Hepatocyte (in vitro differentiated cells): ENCODE data around the gene NMU. TPM values are rescaled to one million over a fixed set of nuclear protein-coding genes. Genes with fewer than 3 reads are reported as not detected.
"Not testable (repeated sequence)": the region's sequence is repeated elsewhere in the genome, so short reads cannot be mapped to it uniquely, and the experiment has no call there.

Experiments
- DNase-seq: peaks from one replicate; pipeline ENCODE4 v3.0.0-alpha.2; 2016; ENCODE audit warnings: low spot score
- H2AFZ ChIP-seq: fragments of 200-600 bp; sonication (generic); 2 replicates; pipeline ENCODE4 v1.6.0; 2016; ENCODE audit warnings: antibody characterized with exemption, mild to moderate bottlenecking
- H3K27ac ChIP-seq: fragments of 200-600 bp; sonication (generic); 2 replicates; pipeline ENCODE4 v1.5.1; 2016; ENCODE audit warnings: mild to moderate bottlenecking
- H3K27me3 ChIP-seq: fragments of 200-600 bp; sonication (generic); 2 replicates; pipeline ENCODE4 v1.6.1; 2016
- H3K36me3 ChIP-seq: fragments of 200-600 bp; sonication (generic); replicated peaks from 2 replicates; pipeline ENCODE4 v1.5.1; 2016; ENCODE audit warnings: low read depth; ENCODE audit not compliant: insufficient read depth
- H3K4me1 ChIP-seq: fragments of 200-600 bp; sonication (generic); 2 replicates; pipeline ENCODE4 v1.5.1; 2016; ENCODE audit warnings: mild to moderate bottlenecking, moderate library complexity; ENCODE audit not compliant: insufficient read depth
- H3K4me2 ChIP-seq: fragments of 200-600 bp; sonication (generic); 2 replicates; pipeline ENCODE4 v1.6.0; 2016
- H3K4me3 ChIP-seq: fragments of 200-600 bp; sonication (generic); 2 replicates; pipeline ENCODE4 v1.5.1; 2016; ENCODE audit warnings: mild to moderate bottlenecking
- H3K79me2 ChIP-seq: fragments of 200-600 bp; sonication (generic); 2 replicates; pipeline ENCODE4 v1.6.0; 2017; ENCODE audit warnings: mild to moderate bottlenecking
- H3K9me2 ChIP-seq: fragments of 200-600 bp; sonication (generic); replicated peaks from 2 replicates; pipeline ENCODE4 v1.6.0; 2017; ENCODE audit warnings: mild to moderate bottlenecking; ENCODE audit not compliant: insufficient read depth
- H3K9me3 ChIP-seq: fragments of 200-600 bp; sonication (generic); 2 replicates; pipeline ENCODE4 v1.5.1; 2016; ENCODE audit warnings: low read depth, mild to moderate bottlenecking
- H4K20me1 ChIP-seq: fragments of 200-600 bp; sonication (generic); 2 replicates; pipeline ENCODE4 v1.6.0; 2016; ENCODE audit warnings: mild to moderate bottlenecking; ENCODE audit not compliant: insufficient read depth, poor library complexity, severe bottlenecking
- CTCF ChIP-seq: fragments of 200-600 bp; sonication (generic); IDR thresholded peaks from 2 replicates; pipeline ENCODE4 v1.5.1; 2016; ENCODE audit warnings: antibody characterized with exemption, mild to moderate bottlenecking; ENCODE audit not compliant: poor library complexity
- EZH2 ChIP-seq: fragments of 200-600 bp; sonication (generic); IDR thresholded peaks from 2 replicates; pipeline ENCODE4 v1.6.1; 2016; ENCODE audit warnings: antibody characterized with exemption, mild to moderate bottlenecking, borderline replicate concordance
- EZH2phosphoT487 ChIP-seq: fragments of 200-600 bp; sonication (generic); IDR thresholded peaks from one replicate; pipeline ENCODE4 v1.6.1; 2018; ENCODE audit warnings: antibody characterized with exemption, mild to moderate bottlenecking, low read depth, moderate library complexity; ENCODE audit not compliant: unreplicated experiment, severe bottlenecking
- WGBS: methylation state at CpG from one replicate; pipeline ENCODE4 v1.1.6; 2016; ENCODE audit warnings: low lambda C conversion rate; ENCODE audit errors: missing lambda C conversion rate; 5-methylcytosine and 5-hydroxymethylcytosine counted together
- polyA plus RNA-seq: library from polyadenylated mRNA; unstranded; fragments of >200 nt; fragmentation: Nextera tagmentation; extraction: Ambion mirVana; gene quantifications from 2 replicates; pipeline ENCODE4 v1.2.1, GENCODE V29; 2016
- total RNA-seq: library from RNA; depleted of rRNA; stranded (reverse); fragments of >200 nt; gene quantifications from 2 replicates; pipeline ENCODE4 v1.2.3, GENCODE V29; 2014

Gene NMU
- total and polyA plus RNA-seq, 2 experiments from 2014 or later = 2.0 to 7.6 TPM

GRCh38 chr4:55592014-55592413 lies 44.1 kb downstream of the NMU start, which contains the start of gene PDCL2:
Gene PDCL2 (minus strand): TSS chr4:55592245. CDS start chr4:55592109, 136 bp downstream.
- Histone ChIP-seq H3K36me3 (no peaks in the 10 kb centered on the region), H3K9me3 (no peaks in the 10 kb centered on the region), H4K20me1 (no peaks in the 10 kb centered on the region), H3K4me2 (no peak within 1 kb of the TSS), H3K9me2 (no peaks in the 10 kb centered on the region), H3K79me2 (no peaks in the 10 kb centered on the region), H3K4me1 (no peaks in the 10 kb centered on the region), H3K27ac (no peak within 1 kb of the TSS), H3K27me3 (no peaks in the 10 kb centered on the region), H3K4me3 (no peak within 1 kb of the TSS), H2AFZ (no peak within 1 kb of the TSS)
- TF ChIP-seq CTCF (no peak), EZH2 (no peak), EZH2phosphoT487 (no peak)
- WGBS = 97% methylated on average over 24 of the region's 24 CpGs
- peak; percentile 3 for DNase-seq

GRCh38 chr4:55588160-55588559 lies 47.9 kb downstream of the NMU start:
- no peak for TF ChIP-seq EZH2phosphoT487

GRCh38 chr4:55582773-55583172 lies 53.3 kb downstream of the NMU start:
- not testable (repeated sequence) for H4K20me1 ChIP-seq, H3K4me1 ChIP-seq, H3K36me3 ChIP-seq, H3K9me2 ChIP-seq, H3K9me3 ChIP-seq, H3K4me3 ChIP-seq, H2AFZ ChIP-seq, DNase-seq, H3K27ac ChIP-seq, H3K27me3 ChIP-seq, H3K79me2 ChIP-seq, H3K4me2 ChIP-seq
- no CpG with 5 or more reads among the region's 2 CpGs for WGBS

More at GRCh38 chr4:55588160-55588559, 47.9 kb downstream of the NMU start:
- Histone ChIP-seq H2AFZ (no peak overlapping the region), H3K4me2 (no peak overlapping the region), H3K4me1 (no peaks in the 10 kb centered on the region), H3K27me3 (no peaks in the 10 kb centered on the region), H3K9me2 (no peaks in the 10 kb centered on the region), H3K4me3 (no peak overlapping the region), H3K79me2 (no peaks in the 10 kb centered on the region), H4K20me1 (no peaks in the 10 kb centered on the region), H3K9me3 (no peaks in the 10 kb centered on the region), H3K27ac (no peak overlapping the region), H3K36me3 (no peaks in the 10 kb centered on the region)
- 81% methylated on average over 2 of the region's 2 CpGs for WGBS
- DNase-seq = no peak

GRCh38 chr4:55578341-55579010 lies 57.6 kb downstream of the NMU start:
- no peaks in the 10 kb centered on the region for H4K20me1 ChIP-seq
- H3K9me2 ChIP-seq = no peaks in the 10 kb centered on the region
- H2AFZ ChIP-seq = no peak overlapping the region
- no peak overlapping the region for H3K27ac ChIP-seq
- TF ChIP-seq CTCF (no peak), EZH2 (no peak), EZH2phosphoT487 (no peak)
- H3K36me3 ChIP-seq = no peaks in the 10 kb centered on the region
- DNase-seq = no peak
- no peaks in the 10 kb centered on the region for H3K4me1 ChIP-seq
- H3K4me2 ChIP-seq = no peak overlapping the region
- H3K79me2 ChIP-seq = no peaks in the 10 kb centered on the region
- no peaks in the 10 kb centered on the region for H3K27me3 ChIP-seq
- no peak overlapping the region for H3K4me3 ChIP-seq
- H3K9me3 ChIP-seq = peaks cover 6% of the 10 kb centered on the region
